HTR-8/SVneo (cell line): ENCODE measurements around the gene HIVEP3.

Source experiments
- DNase-seq: peaks from one replicate; pipeline ENCODE4 v3.0.0; 2011; ENCODE audit warnings: low spot score, mixed read lengths; ENCODE audit not compliant: insufficient read length
- FAIRE-seq: peaks from 2 replicates; lab custom pipeline; 2011; peaks lifted over from hg19 to GRCh38; lab: Jason Lieb, UNC

The HIVEP3 gene

GRCh38 chr1:41627491-41628280 is 291.0 kb downstream of the HIVEP3 start:
- no peak for FAIRE-seq
- DNase-seq = no peak

GRCh38 chr1:41626616-41627375 is 291.9 kb downstream of the HIVEP3 start:
- peak; percentile 81 for FAIRE-seq
- peak; percentile 43 for DNase-seq

DNA sequence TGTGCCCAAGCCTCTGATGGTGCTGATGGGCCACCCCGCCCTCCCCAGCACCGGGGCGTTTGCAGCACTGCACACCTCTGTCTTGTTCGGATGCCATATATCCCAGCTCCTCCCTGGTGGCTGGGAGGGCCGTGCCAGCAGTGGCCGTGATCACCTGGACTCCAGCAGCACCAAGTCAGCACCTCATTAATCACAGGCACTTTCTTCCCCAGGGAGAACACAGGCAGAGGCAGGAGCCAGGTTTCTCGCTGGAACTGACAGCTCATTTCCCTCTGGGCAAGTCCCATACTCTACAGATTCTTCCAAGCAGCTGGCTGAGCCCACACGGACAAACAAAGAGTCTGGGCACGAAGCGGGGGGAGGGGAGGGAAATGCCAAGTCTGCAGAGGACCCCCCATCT is 292.6 kb downstream of the HIVEP3 start:
- DNase-seq = no peak
- peak; percentile 13 for FAIRE-seq

- FAIRE-seq (no peak), DNase-seq (no peak)
Observed at GRCh38 chr1:41623736-41624135, 295.0 kb downstream of the HIVEP3 start.

DNA sequence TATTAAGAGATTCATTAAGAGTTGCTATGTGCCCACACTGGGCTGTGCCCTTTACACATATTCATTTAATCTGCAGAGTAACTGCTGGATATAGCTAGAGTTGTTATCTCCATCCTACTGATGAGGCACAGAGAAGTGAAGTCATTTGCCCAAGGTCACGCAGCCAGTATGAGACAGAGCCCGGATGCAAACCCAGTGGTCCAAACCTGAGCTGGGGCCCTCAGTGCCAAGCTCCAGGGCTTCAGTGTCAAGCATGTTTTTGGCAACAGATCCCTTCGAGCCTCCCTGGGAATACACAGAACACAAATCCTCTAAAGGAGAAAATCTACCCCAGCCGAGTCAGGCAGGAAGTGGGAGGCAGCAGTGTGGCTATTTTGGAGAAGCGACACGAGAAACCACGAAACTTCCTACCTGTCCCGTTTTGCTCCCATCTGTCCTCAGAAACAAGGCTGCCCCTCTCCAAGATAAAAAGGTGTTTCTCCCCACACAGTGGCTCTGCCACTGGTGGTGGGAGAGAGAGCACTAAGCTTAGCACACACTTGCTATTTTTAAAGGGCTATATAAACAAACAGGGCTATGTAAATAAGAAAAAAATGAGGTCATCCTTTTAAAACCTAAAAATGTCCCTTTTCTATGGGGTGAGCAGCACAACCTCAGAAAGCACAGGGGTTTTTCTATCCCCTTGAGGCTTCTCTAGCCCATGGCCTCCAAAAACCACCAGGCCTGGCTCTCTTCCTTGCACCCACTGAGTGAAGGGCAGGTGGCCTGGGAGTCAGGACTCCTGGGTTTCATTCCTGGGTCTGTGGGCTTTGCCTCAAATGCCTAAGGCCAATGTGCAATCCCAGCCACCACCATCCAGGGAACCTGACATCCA is 295.6 kb downstream of the HIVEP3 start:
- no peak for DNase-seq
- FAIRE-seq = no peak

DNA sequence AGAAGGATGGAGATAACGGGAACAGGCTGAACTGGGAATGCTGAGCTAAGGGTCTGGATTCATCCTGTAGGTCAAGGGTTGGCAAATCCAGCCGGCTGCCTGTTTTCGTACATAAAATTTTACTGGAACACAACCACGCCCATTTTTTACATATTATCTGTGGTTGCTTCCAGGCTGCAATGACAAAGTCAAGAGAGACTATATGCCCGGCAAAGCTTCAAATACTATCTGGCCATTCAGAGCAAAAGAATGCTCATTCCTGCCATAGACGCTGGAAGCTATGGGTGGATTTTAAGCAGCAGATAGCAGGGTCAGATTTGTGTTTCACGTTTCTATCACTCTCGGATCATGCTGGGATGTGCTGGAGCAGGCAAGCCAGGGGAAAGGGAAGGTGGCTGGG is 296.3 kb downstream of the HIVEP3 start:
- FAIRE-seq = no peak

DNA sequence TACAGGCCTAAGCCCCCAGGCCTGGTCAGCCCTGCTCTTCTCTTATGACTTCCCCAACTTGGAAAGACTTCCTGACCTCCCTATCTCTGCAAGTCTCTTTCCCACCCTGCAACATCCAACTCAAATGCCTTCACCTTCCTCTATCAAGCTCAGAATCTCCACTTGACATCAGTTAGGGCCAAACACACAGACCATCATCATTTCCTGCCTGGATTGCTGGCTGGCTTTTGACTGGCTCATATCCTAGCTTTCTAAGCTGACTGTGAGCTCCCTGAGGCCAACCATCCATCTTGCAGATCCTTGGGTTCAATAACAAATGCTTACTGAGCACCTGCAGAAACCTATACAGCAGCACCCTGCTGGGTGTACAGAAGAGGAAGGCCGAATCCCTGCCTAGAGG is 296.9 kb downstream of the HIVEP3 start:
- DNase-seq (no peak), FAIRE-seq (no peak)

More for the DNA sequence above, 296.3 kb downstream of the HIVEP3 start:
- DNase-seq = no peak

- FAIRE-seq = no peak
- DNase-seq = no peak
Observed at GRCh38 chr1:41621256-41621655, 297.5 kb downstream of the HIVEP3 start.

DNA sequence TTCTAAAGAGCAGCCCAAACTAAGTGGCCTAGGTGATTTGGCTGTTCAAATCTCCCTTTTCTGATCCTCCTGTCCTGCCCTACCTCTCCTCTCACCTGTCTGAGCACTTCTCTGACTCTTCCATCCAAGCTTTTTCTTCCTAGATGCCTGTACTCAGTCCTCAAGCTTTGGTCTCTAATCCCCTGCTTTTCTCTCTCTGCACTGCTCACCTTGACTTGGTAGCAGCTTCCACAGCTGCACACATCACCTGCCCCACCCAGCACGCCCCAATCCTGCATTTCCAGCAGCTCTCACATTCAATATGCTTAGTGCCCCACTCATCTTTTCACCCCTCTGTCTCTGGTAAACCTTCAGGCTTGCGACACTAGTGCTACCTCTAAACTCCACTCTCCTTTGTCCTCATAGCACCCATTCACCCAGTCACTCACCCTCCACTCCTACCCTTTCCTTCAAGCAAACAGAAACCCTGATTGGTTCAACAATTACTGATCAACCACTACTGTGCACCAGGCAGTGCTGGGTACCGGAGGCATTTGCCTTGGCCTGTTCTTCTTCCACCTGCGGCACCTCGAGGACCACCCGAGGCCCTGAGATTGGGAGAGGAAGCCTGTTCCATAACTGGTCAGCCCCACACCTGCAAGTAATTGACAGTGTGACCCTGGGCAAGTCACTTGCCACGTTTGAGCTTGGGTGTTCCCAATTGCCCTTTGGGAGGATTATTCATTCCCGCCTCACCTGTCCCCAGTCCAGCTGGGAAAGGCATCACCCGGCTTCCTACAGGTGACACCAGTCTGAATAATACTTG is 298.2 kb downstream of the HIVEP3 start:
- FAIRE-seq (no peak), DNase-seq (no peak)

GRCh38 chr1:41619511-41620364 is 299.0 kb downstream of the HIVEP3 start:
- DNase-seq = no peak
- no peak for FAIRE-seq

- DNase-seq (no peak), FAIRE-seq (no peak)
Observed at GRCh38 chr1:41618871-41619270, 299.9 kb downstream of the HIVEP3 start.

DNA sequence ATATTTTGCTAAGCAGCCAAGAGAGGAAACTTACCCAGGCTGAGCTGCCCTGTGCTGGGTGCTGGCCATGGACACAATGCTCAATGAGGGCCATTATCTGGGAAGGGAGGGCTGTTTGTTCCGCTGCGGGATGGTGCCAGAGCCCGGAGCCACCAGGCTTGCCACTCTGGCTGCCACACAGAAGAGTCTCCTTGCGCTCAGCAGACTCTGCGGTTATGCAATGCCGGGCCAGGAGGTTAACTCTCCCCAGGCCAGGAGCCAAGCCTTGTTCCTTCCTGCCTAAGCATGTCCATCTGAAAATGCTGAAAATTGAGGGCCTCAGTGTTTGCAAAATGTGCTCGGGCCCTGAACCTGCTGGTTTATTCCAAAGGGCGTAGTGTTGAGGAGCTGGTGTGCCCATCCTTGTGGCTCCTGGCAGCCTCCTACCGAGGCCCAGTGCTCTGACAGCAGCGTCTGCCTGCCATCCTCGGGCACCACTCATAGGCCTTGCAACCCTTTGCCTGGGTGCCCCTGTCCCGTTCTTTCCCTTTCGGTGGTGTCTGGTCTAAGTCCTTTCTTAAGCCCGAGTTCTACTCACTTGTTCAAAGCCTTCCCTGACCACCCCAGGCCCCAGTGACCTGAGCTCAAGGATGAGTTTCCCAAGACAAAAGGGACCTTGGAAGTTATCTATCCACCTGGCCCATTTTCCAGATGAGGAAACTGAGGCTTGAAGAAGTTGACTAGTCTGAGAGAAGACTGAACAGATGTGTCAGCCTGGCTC is 300.5 kb downstream of the HIVEP3 start:
- FAIRE-seq = no peak
- no peak for DNase-seq

DNA sequence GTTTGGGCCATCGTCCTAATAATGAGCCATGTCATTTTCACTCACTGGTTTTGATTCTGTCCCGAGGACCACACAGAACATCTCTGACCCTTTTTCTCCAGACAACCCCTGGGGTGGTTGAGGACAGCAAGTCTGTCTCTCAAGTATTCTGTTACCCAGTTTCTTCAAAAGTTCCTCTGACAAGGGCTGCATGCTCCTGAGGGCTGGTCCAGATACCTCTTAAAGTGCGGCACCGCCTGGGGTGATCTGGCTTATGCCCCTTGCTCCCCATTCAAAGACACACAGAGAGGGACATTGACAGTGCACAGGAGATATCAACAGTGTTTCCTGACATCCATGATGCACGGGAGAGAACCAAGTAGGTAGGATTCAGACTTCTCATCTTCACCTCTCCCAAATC is 301.4 kb downstream of the HIVEP3 start:
- FAIRE-seq (no peak), DNase-seq (no peak)

DNA sequence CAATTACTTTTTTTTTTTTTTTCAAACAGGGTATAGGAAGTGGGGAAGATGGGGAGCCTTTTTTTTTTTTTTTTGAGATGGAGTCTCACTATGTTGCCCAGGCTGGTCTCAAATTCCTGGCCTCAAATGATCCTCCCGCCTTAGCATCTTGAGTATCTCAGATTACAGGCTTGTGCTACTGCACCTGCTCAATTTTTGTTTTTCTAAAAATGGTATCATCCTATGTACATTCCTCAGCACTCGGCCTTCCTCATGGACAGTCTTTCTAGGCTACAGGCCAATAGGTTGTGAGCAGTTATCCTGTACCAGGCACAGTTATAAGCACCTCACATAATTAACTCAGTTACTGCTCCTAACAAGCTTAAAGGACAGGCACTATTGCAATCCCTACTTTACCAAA is 302.2 kb downstream of the HIVEP3 start:
- no peak for FAIRE-seq

GRCh38 chr1:41615981-41616380 is 302.7 kb downstream of the HIVEP3 start:
- DNase-seq (no peak), FAIRE-seq (no peak)

More for the DNA sequence above, 302.2 kb downstream of the HIVEP3 start:
- no peak for DNase-seq

DNA sequence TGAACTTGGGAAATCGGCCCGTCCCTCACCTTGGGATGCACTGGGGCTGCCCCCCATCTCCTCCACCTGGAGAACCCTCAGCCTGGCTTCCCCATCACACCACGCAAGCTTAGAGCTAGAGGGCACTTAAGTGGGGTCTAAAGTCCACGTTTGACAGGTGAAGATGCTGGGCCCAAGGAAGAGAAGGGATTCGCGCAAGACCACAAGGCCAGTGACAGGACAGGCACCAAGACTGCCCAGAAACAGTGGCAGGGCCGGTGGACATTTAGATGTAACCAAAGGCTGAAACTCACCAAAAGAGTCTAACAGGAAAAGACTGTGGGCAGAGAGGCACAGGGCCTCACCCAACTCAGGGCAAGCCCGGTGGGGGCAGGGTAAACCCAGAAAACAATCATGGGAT is 303.4 kb downstream of the HIVEP3 start:
- FAIRE-seq = no peak

GRCh38 chr1:41614818-41615217 is 303.9 kb downstream of the HIVEP3 start:
- DNase-seq = no peak
- no peak for FAIRE-seq

More for the DNA sequence above, 303.4 kb downstream of the HIVEP3 start:
- no peak for DNase-seq
